ENCODE data around the gene TOP3A.

The TOP3A gene

GRCh38 chr17:18327556-18327955 is 12.8 kb upstream of the TOP3A start:
- H3K27ac ChIP-seq (ENCODE audit: low read depth, low read length): no peak overlapping the region
- peaks cover 80% of the 10 kb centered on the region for H3K36me3 ChIP-seq (ENCODE audit: control insufficient read depth, low read length)
- H4K20me1 ChIP-seq (ENCODE audit: control insufficient read depth, insufficient read depth, low read depth, low read length): no peaks in the 10 kb centered on the region
- no peaks in the 10 kb centered on the region for H3K27me3 ChIP-seq (ENCODE audit: control insufficient read depth, low read length)
- no peak overlapping the region for H3K4me3 ChIP-seq (ENCODE audit: low read length)
- H3K9me2 ChIP-seq (replicated peaks; ENCODE audit: control insufficient read depth, low read length): no peaks in the 10 kb centered on the region
- no peaks in the 10 kb centered on the region for H3K79me2 ChIP-seq (ENCODE audit: control insufficient read depth, low read length)
- H3K9me3 ChIP-seq (ENCODE audit: control insufficient read depth, insufficient read depth, low read length): no peaks in the 10 kb centered on the region
- H3K4me1 ChIP-seq (ENCODE audit: control insufficient read depth, low read length): no peaks in the 10 kb centered on the region
- no peaks in the 10 kb centered on the region for H3F3A ChIP-seq (ENCODE audit: control insufficient read depth, insufficient read depth)
- no peak overlapping the region for H3K4me2 ChIP-seq (ENCODE audit: low read length)
- TF ChIP-seq EZH2phosphoT487 (IDR thresholded peaks at IDR 0.05; ENCODE audit: borderline replicate concordance, low read length): no peak
- TF ChIP-seq CTCF (IDR thresholded peaks at IDR 0.05; ENCODE audit: low read depth, low read length, poor library complexity, severe bottlenecking): no peak

- no peaks in the 10 kb centered on the region for H3F3A ChIP-seq (ENCODE audit: control insufficient read depth, insufficient read depth)
- no peaks in the 10 kb centered on the region for H4K20me1 ChIP-seq (ENCODE audit: control insufficient read depth, insufficient read depth, low read depth, low read length)
- no peak overlapping the region for H3K27ac ChIP-seq (ENCODE audit: low read depth, low read length)
- no peaks in the 10 kb centered on the region for H3K27me3 ChIP-seq (ENCODE audit: control insufficient read depth, low read length)
- no peak overlapping the region for H3K4me3 ChIP-seq (ENCODE audit: low read length)
- H3K4me2 ChIP-seq (ENCODE audit: low read length): no peak overlapping the region
- H3K9me2 ChIP-seq (replicated peaks; ENCODE audit: control insufficient read depth, low read length): no peaks in the 10 kb centered on the region
- no peaks in the 10 kb centered on the region for H3K4me1 ChIP-seq (ENCODE audit: control insufficient read depth, low read length)
- H3K9me3 ChIP-seq (ENCODE audit: control insufficient read depth, insufficient read depth, low read length): no peaks in the 10 kb centered on the region
- peaks cover 3% of the 10 kb centered on the region; the same call in 1 of the 2 replicates for H3K79me2 ChIP-seq (ENCODE audit: control insufficient read depth, low read length)
- TF ChIP-seq CTCF (IDR thresholded peaks at IDR 0.05; ENCODE audit: low read depth, low read length, poor library complexity, severe bottlenecking): no peak
- TF ChIP-seq EZH2phosphoT487 (IDR thresholded peaks at IDR 0.05; ENCODE audit: borderline replicate concordance, low read length): no peak
- H3K36me3 ChIP-seq (ENCODE audit: control insufficient read depth, low read length): peaks cover 78% of the 10 kb centered on the region
Measured at GRCh38 chr17:18327093-18327492, 12.3 kb upstream of the TOP3A start.

- H3K9me3 ChIP-seq (ENCODE audit: control insufficient read depth, insufficient read depth, low read length): no peaks in the 10 kb centered on the region
- no peaks in the 10 kb centered on the region for H4K20me1 ChIP-seq (ENCODE audit: control insufficient read depth, insufficient read depth, low read depth, low read length)
- peaks cover 4% of the 10 kb centered on the region; the same call in 1 of the 2 replicates for H3K79me2 ChIP-seq (ENCODE audit: control insufficient read depth, low read length)
- H3K36me3 ChIP-seq (ENCODE audit: control insufficient read depth, low read length): peaks cover 73% of the 10 kb centered on the region
- no peak overlapping the region for H3K4me2 ChIP-seq (ENCODE audit: low read length)
- H3K27me3 ChIP-seq (ENCODE audit: control insufficient read depth, low read length): no peaks in the 10 kb centered on the region
- H3K27ac ChIP-seq (ENCODE audit: low read depth, low read length): no peak overlapping the region
- H3K4me3 ChIP-seq (ENCODE audit: low read length): no peak overlapping the region
- H3K4me1 ChIP-seq (ENCODE audit: control insufficient read depth, low read length): no peaks in the 10 kb centered on the region
- TF ChIP-seq EZH2phosphoT487 (IDR thresholded peaks at IDR 0.05; ENCODE audit: borderline replicate concordance, low read length): no peak
- no peak for TF ChIP-seq CTCF (IDR thresholded peaks at IDR 0.05; ENCODE audit: low read depth, low read length, poor library complexity, severe bottlenecking)
- H3K9me2 ChIP-seq (replicated peaks; ENCODE audit: control insufficient read depth, low read length): no peaks in the 10 kb centered on the region
- H3F3A ChIP-seq (ENCODE audit: control insufficient read depth, insufficient read depth): no peaks in the 10 kb centered on the region
Measured at GRCh38 chr17:18326572-18326971, 11.8 kb upstream of the TOP3A start.
